ENCODE results near the gene SLC10A7.
A peak's percentile ranks its signal among the peaks of the same experiment; 100 is the strongest.

GRCh38 chr4:146522098-146522868 is 543 bp upstream of the SLC10A7 start:
- TF ChIP-seq POLR2A (IDR thresholded peaks at IDR 0.05; ENCODE audit: extremely low read depth, insufficient read length), result peak; percentile 28
- TF ChIP-seq, protein P1, sequence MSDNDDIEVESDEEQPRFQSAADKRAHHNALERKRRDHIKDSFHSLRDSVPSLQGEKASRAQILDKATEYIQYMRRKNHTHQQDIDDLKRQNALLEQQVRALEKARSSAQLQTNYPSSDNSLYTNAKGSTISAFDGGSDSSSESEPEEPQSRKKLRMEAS (IDR thresholded peaks at IDR 0.05; ENCODE audit: low read depth, low read length), result no peak
- TF ChIP-seq CTCF (IDR thresholded peaks at IDR 0.05; ENCODE audit: low read depth, low read length), result no peak
